MM.1S (cell line): Measurements from ENCODE around the gene CCN2.

Experiments used
- DNase-seq: peaks from one replicate; pipeline ENCODE4 v3.0.0-alpha.2; 2015
- H2AFZ ChIP-seq: fragments of 300-600 bp; sonication (generic); 2 replicates; pipeline ENCODE4 v1.6.0; 2016; ENCODE audit warnings: antibody characterized with exemption, low read length
- H3F3A ChIP-seq: fragments of 300-600 bp; sonication (generic); 2 replicates; pipeline ENCODE4 v1.6.1; 2016; ENCODE audit warnings: mild to moderate bottlenecking, antibody characterized with exemption, low read length, moderate library complexity, mixed read lengths; ENCODE audit not compliant: insufficient read depth
- H3K27ac ChIP-seq: fragments of 300-600 bp; sonication (generic); 2 replicates; pipeline ENCODE4 v1.5.1; 2016; ENCODE audit warnings: mild to moderate bottlenecking, low read length
- H3K27me3 ChIP-seq: fragments of 300-600 bp; sonication (generic); replicated peaks from 2 replicates; pipeline ENCODE4 v1.6.0; 2016; ENCODE audit warnings: low read length; ENCODE audit not compliant: insufficient read depth
- H3K36me3 ChIP-seq: fragments of 300-600 bp; sonication (generic); replicated peaks from 2 replicates; pipeline ENCODE4 v1.6.1; 2016; ENCODE audit warnings: mild to moderate bottlenecking, low read length, mixed read lengths; ENCODE audit not compliant: insufficient read depth
- H3K4me1 ChIP-seq: fragments of 300-600 bp; sonication (generic); 2 replicates; pipeline ENCODE4 v1.6.1; 2016; ENCODE audit warnings: low read length, mixed read lengths
- H3K4me2 ChIP-seq: fragments of 300-600 bp; sonication (generic); 2 replicates; pipeline ENCODE4 v1.6.0; 2016; ENCODE audit warnings: low read depth, low read length
- H3K4me3 ChIP-seq: fragments of 300-600 bp; sonication (generic); 2 replicates; pipeline ENCODE4 v1.5.1; 2016; ENCODE audit warnings: low read length, mixed read lengths
- H3K79me2 ChIP-seq: fragments of 300-600 bp; sonication (generic); 2 replicates; pipeline ENCODE4 v1.6.1; 2016; ENCODE audit warnings: mixed run types, low read length, mixed read lengths
- H3K9ac ChIP-seq: fragments of 300-600 bp; sonication (generic); 2 replicates; pipeline ENCODE4 v1.6.1; 2016; ENCODE audit warnings: low read length, mixed read lengths
- H3K9me2 ChIP-seq: fragments of 300-600 bp; sonication (generic); replicated peaks from 2 replicates; pipeline ENCODE4 v1.6.1; 2016; ENCODE audit warnings: mild to moderate bottlenecking, low read length, mixed read lengths; ENCODE audit not compliant: insufficient read depth
- H3K9me3 ChIP-seq: fragments of 300-600 bp; sonication (generic); replicated peaks from 2 replicates; pipeline ENCODE4 v1.6.1; 2016; ENCODE audit warnings: mild to moderate bottlenecking, low read length, mixed read lengths; ENCODE audit not compliant: insufficient read depth
- H4K20me1 ChIP-seq: fragments of 300-600 bp; sonication (generic); 2 replicates; pipeline ENCODE4 v1.6.1; 2016; ENCODE audit warnings: mild to moderate bottlenecking, low read length, moderate library complexity, mixed read lengths; ENCODE audit not compliant: insufficient read depth
- CTCF ChIP-seq: fragments of 300-600 bp; sonication (generic); IDR thresholded peaks from 2 replicates; pipeline ENCODE4 v1.5.1; 2016; ENCODE audit warnings: antibody characterized with exemption, low read length, mixed read lengths
- EZH2 ChIP-seq: fragments of 300-600 bp; sonication (generic); optimal IDR thresholded peaks from 2 replicates; pipeline ENCODE3; 2017; ENCODE audit warnings: low read depth, mild to moderate bottlenecking, antibody characterized with exemption, low read length, mixed read lengths
- EZH2phosphoT487 ChIP-seq: fragments of 300-600 bp; sonication (generic); IDR thresholded peaks from 2 replicates; pipeline ENCODE4 v1.6.1; 2018; ENCODE audit warnings: antibody characterized with exemption, low read length

CCN2 gene

GRCh38 chr6:131955192-131955591 lies 4.0 kb upstream of the CCN2 start:
- Histone ChIP-seq H3K27me3 (no peaks in the 10 kb centered on the region; the same call in 1 of the 2 replicates), H3K9me3 (no peaks in the 10 kb centered on the region), H3K9ac (no peak overlapping the region), H3K36me3 (no peaks in the 10 kb centered on the region), H2AFZ (no peak overlapping the region), H4K20me1 (no peaks in the 10 kb centered on the region), H3F3A (no peaks in the 10 kb centered on the region), H3K4me1 (no peaks in the 10 kb centered on the region), H3K27ac (no peak overlapping the region), H3K79me2 (no peaks in the 10 kb centered on the region), H3K4me3 (no peak overlapping the region), H3K9me2 (no peaks in the 10 kb centered on the region), H3K4me2 (no peak overlapping the region)
- DNase-seq, result no peak
- TF ChIP-seq EZH2phosphoT487 (no peak), CTCF (no peak), EZH2 (no peak)

GRCh38 chr6:131954775-131955107 lies 3.6 kb upstream of the CCN2 start:
- no peak overlapping the region for H3K4me3 ChIP-seq
- no peaks in the 10 kb centered on the region for H3F3A ChIP-seq
- H3K9me3 ChIP-seq, result no peaks in the 10 kb centered on the region
- no peak overlapping the region for H2AFZ ChIP-seq
- no peak overlapping the region for H3K4me2 ChIP-seq
- no peaks in the 10 kb centered on the region for H3K9me2 ChIP-seq
- TF ChIP-seq EZH2phosphoT487 (no peak), CTCF (no peak), EZH2 (no peak)
- H3K36me3 ChIP-seq, result no peaks in the 10 kb centered on the region
- H3K79me2 ChIP-seq, result no peaks in the 10 kb centered on the region
- no peak overlapping the region for H3K27ac ChIP-seq
- H4K20me1 ChIP-seq, result no peaks in the 10 kb centered on the region
- no peak for DNase-seq
- H3K4me1 ChIP-seq, result no peaks in the 10 kb centered on the region
- no peaks in the 10 kb centered on the region; the same call in 1 of the 2 replicates for H3K27me3 ChIP-seq
- no peak overlapping the region for H3K9ac ChIP-seq

- Histone ChIP-seq H3K79me2 (no peaks in the 10 kb centered on the region), H3K9ac (no peak overlapping the region), H3K4me3 (no peak overlapping the region), H3K27ac (no peak overlapping the region), H3K9me3 (no peaks in the 10 kb centered on the region), H3K9me2 (no peaks in the 10 kb centered on the region), H3K27me3 (no peaks in the 10 kb centered on the region; the same call in 1 of the 2 replicates), H3K4me2 (no peak overlapping the region), H3F3A (no peaks in the 10 kb centered on the region), H3K4me1 (no peaks in the 10 kb centered on the region), H2AFZ (no peak overlapping the region), H4K20me1 (no peaks in the 10 kb centered on the region), H3K36me3 (no peaks in the 10 kb centered on the region)
- DNase-seq, result no peak
- no peak for TF ChIP-seq CTCF
- no peak for TF ChIP-seq EZH2phosphoT487
- no peak for TF ChIP-seq EZH2
These were observed 3.0 kb upstream of the CCN2 start for GRCh38 chr6:131954059-131954774.
